Right lobe of liver (tissue), 6 donors: ENCODE results near the gene RACK1. TPM values are rescaled to one million over a fixed set of nuclear protein-coding genes. Genes with fewer than 3 reads are reported as not detected.

Experiments
- ATAC-seq, 4 donors: fragments of 200-7000 bp; cut with Tn5 transposase; one replicate each; pipeline ENCODE4 v1.9.1; 2020; ENCODE audit warnings: mild to moderate bottlenecking in 4 of 4, moderate library complexity in 4 of 4
- DNase-seq, 3 donors: peaks; one replicate each; pipeline ENCODE4 v3.0.0-alpha.2; 2020
- H3K27ac ChIP-seq, 3 donors: fragments of 200-600 bp; one replicate each; pipeline ENCODE4 v1.8.0; 2022
- H3K27me3 ChIP-seq, 2 donors: fragments of 200-600 bp; one replicate each; pipeline ENCODE4 v1.8.0; 2022
- H3K36me3 ChIP-seq, 4 donors: fragments of 200-600 bp; sonication (generic) in 1 of 4; one replicate each; pipeline versions ENCODE4 v1.5.1 to v1.8.0; 2017 to 2022; ENCODE audit warnings: control low read depth in 1 of 4
- H3K4me1 ChIP-seq, 4 donors: fragments of 200-600 bp; sonication (generic) in 1 of 4; one replicate each; pipeline versions ENCODE4 v1.5.1 to v1.8.0; 2017 to 2022; ENCODE audit warnings: control low read depth in 1 of 4
- H3K4me3 ChIP-seq, 3 donors: fragments of 200-600 bp; one replicate each; pipeline ENCODE4 v1.8.0; 2022
- H3K9me3 ChIP-seq, 4 donors: fragments of 200-600 bp; sonication (generic) in 1 of 4; one replicate each; pipeline versions ENCODE4 v1.5.1 to v1.8.0; 2017 to 2022; ENCODE audit warnings: control low read depth in 1 of 4
- CTCF ChIP-seq, 4 donors: fragments of 200-600 bp in 3 of 4; fragments of 450-650 bp in 1 of 4; IDR thresholded peaks; one replicate each; pipeline versions ENCODE4 v1.5.1 to v1.8.0; 2016 to 2022; ENCODE audit warnings: antibody characterized with exemption in 4 of 4, mild to moderate bottlenecking in 2 of 4
- POLR2A ChIP-seq: fragments of 450-650 bp; IDR thresholded peaks from one replicate; pipeline ENCODE4 v1.6.1; 2017; ENCODE audit warnings: antibody characterized with exemption, mild to moderate bottlenecking
- WGBS: methylation state at CpG from one replicate; pipeline ENCODE4 v1.1.6; 2018; ENCODE audit warnings: low coverage, low lambda C conversion rate; ENCODE audit not compliant: insufficient coverage; ENCODE audit errors: missing lambda C conversion rate; 5-methylcytosine and 5-hydroxymethylcytosine counted together
- intact Hi-C, 2 donors: fragments of 100-400 bp; cut with DNase I; formaldehyde crosslinking; loops; one replicate each; pipeline versions ENCODE4 v1.11.2 to v1.14.1; 2022
- total RNA-seq, 6 experiments: library from RNA; depleted of rRNA in 2 of 6; stranded (reverse); fragments of >200 nt in 2 of 6; fragmentation: NEBNext Ultra II Directional in 3 of 6; extraction: Animal tissue kit (Norgen Biotek cat#: 25700) in 3 of 6; gene quantifications; one replicate each; pipeline versions ENCODE4 v1.1.0 to v1.2.4, GENCODE V29; 2016 to 2023
- donor health status: DM: no; HTN: yes; CAD: no.
- donor health status: DM: no; HTN: no; CAD: no.
- donor health status: DM: no; HTN: no; CAD: no.
- donor health status: DM: no; HTN: yes; CAD: no.
- donor health status: DM: no; HTN: yes; CAD: no.

RACK1 gene
- total RNA-seq, 6 experiments from 2014 or later = 470 to 1,156 (median 552) TPM

- intact Hi-C loops = no loop called here
- DNase-seq = no peak
- Histone ChIP-seq H3K27me3 (no peaks in the 10 kb centered on the region), H3K36me3 (no peaks in the 10 kb centered on the region), H3K27ac (no peak overlapping the region), H3K4me3 (no peak overlapping the region), H3K4me1 (peaks cover 0 to 23% (median 5%) of the 10 kb centered on the region in 4 donors), H3K9me3 (no peaks in the 10 kb centered on the region)
- WGBS = 62% methylated on average over 17 of the region's 27 CpGs
- no peak for ATAC-seq
- TF ChIP-seq CTCF (IDR thresholded peaks at IDR 0.05) = no peak
- no peak for TF ChIP-seq POLR2A
These were observed 22.5 kb downstream of the RACK1 start for GRCh38 chr5:181221105-181221791.

GRCh38 chr5:181220178-181220515, 23.6 kb downstream of the RACK1 start:
- TF ChIP-seq POLR2A (no peak), CTCF (IDR thresholded peaks at IDR 0.05) (no peak)
- intact Hi-C loops = no loop called here
- DNase-seq (no peak), ATAC-seq (no peak)
- no peaks in the 10 kb centered on the region for H3K9me3 ChIP-seq
- H3K4me3 ChIP-seq = no peak overlapping the region
- H3K27me3 ChIP-seq = no peaks in the 10 kb centered on the region
- peaks cover 0 to 25% (median 5%) of the 10 kb centered on the region in 4 donors for H3K4me1 ChIP-seq
- no CpG with 5 or more reads among the region's 10 CpGs for WGBS
- H3K36me3 ChIP-seq = no peaks in the 10 kb centered on the region
- no peak overlapping the region for H3K27ac ChIP-seq

DNA sequence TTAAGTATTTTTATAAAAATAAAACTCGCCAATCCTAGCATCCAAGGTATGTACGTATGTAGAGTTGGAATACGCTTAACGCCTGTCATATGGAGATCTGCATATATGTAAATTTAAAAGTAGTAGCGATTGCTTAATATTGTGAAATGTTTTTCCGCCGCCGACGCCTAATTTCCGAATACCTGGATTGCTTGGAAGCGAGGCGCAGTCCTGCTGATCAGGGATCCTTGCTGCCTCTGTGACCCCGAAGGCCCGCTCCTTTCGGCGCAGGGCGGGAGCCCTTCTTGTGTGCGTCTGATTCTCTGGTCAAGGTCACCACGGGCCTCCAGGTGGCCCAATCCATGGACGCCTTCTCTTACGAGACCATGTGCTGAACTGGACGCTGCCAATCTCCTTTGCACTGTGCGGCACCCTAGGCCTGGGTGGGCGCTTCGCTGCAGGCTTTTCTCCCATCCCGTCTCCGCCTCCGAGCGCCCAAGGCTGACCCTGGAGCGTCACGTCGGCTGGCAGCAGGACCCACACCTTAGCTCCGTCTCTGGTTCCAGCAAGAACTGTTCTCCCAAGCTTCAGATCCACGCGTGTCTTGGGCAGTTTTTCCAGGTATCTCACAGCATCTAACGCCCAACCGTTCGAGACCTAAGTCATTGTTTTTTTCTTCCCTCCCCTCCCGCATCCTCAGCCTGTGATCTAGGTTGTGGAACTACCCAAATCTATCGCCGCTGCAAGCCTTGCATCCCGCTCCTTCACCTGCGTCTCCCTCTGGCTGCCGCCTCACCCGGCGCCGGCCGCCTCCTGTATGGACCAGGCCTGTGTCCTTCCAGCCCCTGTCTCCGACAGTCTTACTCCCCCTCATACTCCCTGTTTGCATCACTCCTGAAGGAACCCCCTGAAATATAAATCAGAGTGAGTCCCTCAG, 24.2 kb downstream of the RACK1 start:
- Histone ChIP-seq H3K27me3 (no peaks in the 10 kb centered on the region), H3K4me3 (no peak overlapping the region), H3K36me3 (no peaks in the 10 kb centered on the region), H3K4me1 (peaks cover 0 to 19% (median 5%) of the 10 kb centered on the region in 4 donors), H3K9me3 (no peaks in the 10 kb centered on the region), H3K27ac (no peak overlapping the region)
- TF ChIP-seq CTCF (IDR thresholded peaks at IDR 0.05) (no peak), POLR2A (no peak)
- 70% methylated on average over 33 of the region's 49 CpGs for WGBS
- intact Hi-C loops = no loop called here
- no peak for ATAC-seq
- no peak for DNase-seq

GRCh38 chr5:181218795-181219124, 24.9 kb downstream of the RACK1 start:
- peak overlapping the region; percentile 1 to 40 (median 25) for H3K4me3 ChIP-seq
- H3K27ac ChIP-seq = peak overlapping the region in 1 of 3 donors; percentile 20
- no peak for DNase-seq
- TF ChIP-seq POLR2A (no peak), CTCF (IDR thresholded peaks at IDR 0.05) (no peak)
- no peaks in the 10 kb centered on the region for H3K36me3 ChIP-seq
- no peak for ATAC-seq
- H3K4me1 ChIP-seq = peaks cover 0 to 17% (median 5%) of the 10 kb centered on the region in 4 donors
- no peaks in the 10 kb centered on the region for H3K9me3 ChIP-seq
- 22% methylated on average over 10 of the region's 10 CpGs for WGBS
- intact Hi-C loops = no loop called here
- no peaks in the 10 kb centered on the region for H3K27me3 ChIP-seq
